Heart left ventricle (tissue), 13 donors: ENCODE measurements around the gene TBC1D1.

Experiments
- POLR2A ChIP-seq, 2 donors: fragments of 450-650 bp; IDR thresholded peaks; one replicate each; pipeline ENCODE4 v1.6.1; 2017; ENCODE audit warnings: antibody characterized with exemption in 2 of 2, mild to moderate bottlenecking in 2 of 2, moderate library complexity in 2 of 2
- TF ChIP-seq, protein P1 (sequence below), 12 donors: fragments of 200-600 bp; sonication (generic) in 4 of 12; IDR thresholded peaks; one replicate each; pipeline versions ENCODE4 v1.5.0 to v1.8.0; 2018 to 2022; ENCODE audit warnings: antibody characterized with exemption in 12 of 12, mild to moderate bottlenecking in 5 of 12
- donor health status: ischemic (EF 13 %, LVEDD 7.1; RV severe dilation, severe dysfunction).
- donor health status: DM: no; HTN: yes; CAD: no.
- donor health status: DM: no; HTN: no; CAD: no.
- donor health status: ischemic (EF 25% LVEDD 6.9; RV normal size, moderate dysfunction).
- donor health status: ischemic (EF 25% LVEDD 5.7; RV mildly dilated, moderate dysfunction).
- donor health status: ischemic (EF 35%, LVEDD 5.7; RV mildly dilated, moderate dysfunction).
- donor health status: nonischemic (EF 11% LVEDD 7.7; RV severe dilation, severe dysfunction).
- donor health status: DM: yes; HTN: yes; CAD: no.
- donor health status: PGD.
- donor health status: ischemic (EF 29% LVEDD 5.4; RV normal size, mild dysfunction).
- donor health status: nonischemic (EF 23%, LVEDD 6.1; RV moderate dilation, normal function).

DNA sequence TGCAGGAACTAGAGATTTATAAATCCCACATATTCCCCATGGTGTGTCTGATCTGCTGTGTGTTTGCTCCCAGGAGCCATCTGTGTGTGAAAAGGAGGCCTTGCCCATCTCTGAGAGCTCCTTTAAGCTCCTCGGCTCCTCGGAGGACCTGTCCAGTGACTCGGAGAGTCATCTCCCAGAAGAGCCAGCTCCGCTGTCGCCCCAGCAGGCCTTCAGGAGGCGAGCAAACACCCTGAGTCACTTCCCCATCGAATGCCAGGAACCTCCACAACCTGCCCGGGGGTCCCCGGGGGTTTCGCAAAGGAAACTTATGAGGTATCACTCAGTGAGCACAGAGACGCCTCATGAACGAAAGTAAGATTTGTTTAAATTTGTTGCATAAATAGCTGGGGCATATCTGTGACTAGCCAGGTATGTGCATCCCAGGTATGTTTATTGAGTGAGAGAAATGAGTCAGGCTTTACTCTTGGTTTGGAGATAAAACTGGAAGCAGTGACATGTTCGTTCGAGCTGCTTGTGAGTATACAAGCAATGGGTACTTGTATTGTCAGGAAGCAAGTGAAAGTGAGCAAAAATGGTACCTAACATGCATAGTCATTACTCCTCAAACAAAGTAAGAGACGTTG lies 158.8 kb downstream of the TBC1D1 start:
- TF ChIP-seq, protein P1, sequence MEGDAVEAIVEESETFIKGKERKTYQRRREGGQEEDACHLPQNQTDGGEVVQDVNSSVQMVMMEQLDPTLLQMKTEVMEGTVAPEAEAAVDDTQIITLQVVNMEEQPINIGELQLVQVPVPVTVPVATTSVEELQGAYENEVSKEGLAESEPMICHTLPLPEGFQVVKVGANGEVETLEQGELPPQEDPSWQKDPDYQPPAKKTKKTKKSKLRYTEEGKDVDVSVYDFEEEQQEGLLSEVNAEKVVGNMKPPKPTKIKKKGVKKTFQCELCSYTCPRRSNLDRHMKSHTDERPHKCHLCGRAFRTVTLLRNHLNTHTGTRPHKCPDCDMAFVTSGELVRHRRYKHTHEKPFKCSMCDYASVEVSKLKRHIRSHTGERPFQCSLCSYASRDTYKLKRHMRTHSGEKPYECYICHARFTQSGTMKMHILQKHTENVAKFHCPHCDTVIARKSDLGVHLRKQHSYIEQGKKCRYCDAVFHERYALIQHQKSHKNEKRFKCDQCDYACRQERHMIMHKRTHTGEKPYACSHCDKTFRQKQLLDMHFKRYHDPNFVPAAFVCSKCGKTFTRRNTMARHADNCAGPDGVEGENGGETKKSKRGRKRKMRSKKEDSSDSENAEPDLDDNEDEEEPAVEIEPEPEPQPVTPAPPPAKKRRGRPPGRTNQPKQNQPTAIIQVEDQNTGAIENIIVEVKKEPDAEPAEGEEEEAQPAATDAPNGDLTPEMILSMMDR (IDR thresholded peaks at IDR 0.05), result no peak
- TF ChIP-seq POLR2A (IDR thresholded peaks at IDR 0.05), result no peak
